Loucy (cell line): ENCODE results near the gene APBB2.

ENCODE experiments used
- H2AFZ ChIP-seq: fragments of 200-600 bp; sonication (generic); 2 replicates; pipeline ENCODE4 v1.6.0; 2016; ENCODE audit warnings: antibody characterized with exemption, mild to moderate bottlenecking, low read length, moderate library complexity
- H3F3A ChIP-seq: fragments of 200-600 bp; 2 replicates; pipeline ENCODE4 v1.6.0; 2016; ENCODE audit warnings: antibody characterized with exemption, low read depth, mild to moderate bottlenecking
- H3K27me3 ChIP-seq: fragments of 200-600 bp; sonication (generic); 2 replicates; pipeline ENCODE4 v1.6.1; 2014; ENCODE audit warnings: low read length, mild to moderate bottlenecking; ENCODE audit not compliant: insufficient read depth, poor library complexity, severe bottlenecking
- H3K36me3 ChIP-seq: fragments of 200-600 bp; sonication (generic); 2 replicates; pipeline ENCODE4 v1.6.1; 2016; ENCODE audit warnings: low read length; ENCODE audit not compliant: insufficient read depth
- H3K4me1 ChIP-seq: fragments of 200-600 bp; sonication (generic); 2 replicates; pipeline ENCODE4 v1.5.1; 2014; ENCODE audit warnings: low read length, mild to moderate bottlenecking; ENCODE audit not compliant: insufficient read depth, poor library complexity, severe bottlenecking
- H3K4me2 ChIP-seq: fragments of 200-600 bp; sonication (generic); 2 replicates; pipeline ENCODE4 v1.6.0; 2014; ENCODE audit warnings: antibody characterized with exemption, low read length, low read depth, mild to moderate bottlenecking; ENCODE audit not compliant: poor library complexity, severe bottlenecking
- H3K4me3 ChIP-seq: fragments of 200-600 bp; sonication (generic); 2 replicates; pipeline ENCODE4 v1.5.1; 2014; ENCODE audit warnings: low read length, mild to moderate bottlenecking, mixed read lengths; ENCODE audit not compliant: poor library complexity, severe bottlenecking
- H3K79me2 ChIP-seq: fragments of 200-600 bp; sonication (generic); 2 replicates; pipeline ENCODE4 v1.6.1; 2014; ENCODE audit warnings: low read length; ENCODE audit not compliant: insufficient read depth
- H3K9ac ChIP-seq: fragments of 200-600 bp; sonication (generic); 2 replicates; pipeline ENCODE4 v1.6.0; 2014; ENCODE audit warnings: mild to moderate bottlenecking, low read depth, low read length, moderate library complexity; ENCODE audit not compliant: poor library complexity, severe bottlenecking
- H3K9me2 ChIP-seq: fragments of 200-600 bp; sonication (generic); replicated peaks from 2 replicates; pipeline ENCODE4 v1.6.1; 2016; ENCODE audit warnings: low read depth, low read length, mixed read lengths
- H3K9me3 ChIP-seq: fragments of 200-600 bp; sonication (generic); 2 replicates; pipeline ENCODE4 v1.6.1; 2014; ENCODE audit warnings: mild to moderate bottlenecking, antibody characterized with exemption, low read length, low read depth; ENCODE audit not compliant: insufficient read depth
- H4K20me1 ChIP-seq: fragments of 200-600 bp; sonication (generic); 2 replicates; pipeline ENCODE4 v1.6.0; 2014; ENCODE audit warnings: antibody characterized with exemption, low read length, mild to moderate bottlenecking; ENCODE audit not compliant: insufficient read depth, poor library complexity, severe bottlenecking
- EZH2phosphoT487 ChIP-seq: fragments of 200-600 bp; IDR thresholded peaks from 2 replicates; pipeline ENCODE4 v1.6.1; 2018; ENCODE audit warnings: antibody characterized with exemption, mild to moderate bottlenecking, moderate library complexity, borderline replicate concordance
- TF ChIP-seq, protein P1 (sequence below): fragments of 200-600 bp; sonication (generic); conservative IDR thresholded peaks from 2 replicates; pipeline ENCODE4 v1.5.1; 2014; ENCODE audit warnings: mild to moderate bottlenecking, antibody characterized with exemption, low read length

Gene APBB2

DNA sequence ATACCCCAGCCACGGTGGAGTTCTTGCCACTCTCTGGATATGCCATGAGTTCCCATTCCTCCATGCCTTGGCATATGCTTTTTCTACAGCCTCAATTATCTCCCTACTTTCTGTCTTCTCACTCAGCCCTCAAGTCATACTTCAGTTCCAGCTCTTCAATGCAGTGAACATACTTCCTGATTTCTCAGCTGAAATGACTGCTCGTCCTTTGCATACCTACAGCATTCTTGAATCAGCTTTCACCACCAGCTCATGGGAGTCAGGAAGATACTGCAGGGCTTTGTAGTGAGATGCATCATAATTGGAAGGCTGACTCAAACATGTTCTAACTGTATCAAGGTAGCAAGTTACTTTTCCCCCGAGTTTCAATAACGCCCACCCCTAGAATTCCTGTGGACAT lies 118.4 kb downstream of the APBB2 start:
- TF ChIP-seq, protein P1, sequence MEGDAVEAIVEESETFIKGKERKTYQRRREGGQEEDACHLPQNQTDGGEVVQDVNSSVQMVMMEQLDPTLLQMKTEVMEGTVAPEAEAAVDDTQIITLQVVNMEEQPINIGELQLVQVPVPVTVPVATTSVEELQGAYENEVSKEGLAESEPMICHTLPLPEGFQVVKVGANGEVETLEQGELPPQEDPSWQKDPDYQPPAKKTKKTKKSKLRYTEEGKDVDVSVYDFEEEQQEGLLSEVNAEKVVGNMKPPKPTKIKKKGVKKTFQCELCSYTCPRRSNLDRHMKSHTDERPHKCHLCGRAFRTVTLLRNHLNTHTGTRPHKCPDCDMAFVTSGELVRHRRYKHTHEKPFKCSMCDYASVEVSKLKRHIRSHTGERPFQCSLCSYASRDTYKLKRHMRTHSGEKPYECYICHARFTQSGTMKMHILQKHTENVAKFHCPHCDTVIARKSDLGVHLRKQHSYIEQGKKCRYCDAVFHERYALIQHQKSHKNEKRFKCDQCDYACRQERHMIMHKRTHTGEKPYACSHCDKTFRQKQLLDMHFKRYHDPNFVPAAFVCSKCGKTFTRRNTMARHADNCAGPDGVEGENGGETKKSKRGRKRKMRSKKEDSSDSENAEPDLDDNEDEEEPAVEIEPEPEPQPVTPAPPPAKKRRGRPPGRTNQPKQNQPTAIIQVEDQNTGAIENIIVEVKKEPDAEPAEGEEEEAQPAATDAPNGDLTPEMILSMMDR = no peak
- TF ChIP-seq EZH2phosphoT487 = no peak
- H2AFZ ChIP-seq = no peak overlapping the region
- H3K9me2 ChIP-seq = no peaks in the 10 kb centered on the region
- no peaks in the 10 kb centered on the region for H3K36me3 ChIP-seq
- H3K4me2 ChIP-seq = no peak overlapping the region
- H3K4me3 ChIP-seq = no peak overlapping the region
- no peaks in the 10 kb centered on the region for H3K27me3 ChIP-seq
- H4K20me1 ChIP-seq = no peaks in the 10 kb centered on the region
- H3K9ac ChIP-seq = no peak overlapping the region
- H3K4me1 ChIP-seq = no peaks in the 10 kb centered on the region
- no peaks in the 10 kb centered on the region for H3K79me2 ChIP-seq
- H3K9me3 ChIP-seq = no peaks in the 10 kb centered on the region
- H3F3A ChIP-seq = no peaks in the 10 kb centered on the region

DNA sequence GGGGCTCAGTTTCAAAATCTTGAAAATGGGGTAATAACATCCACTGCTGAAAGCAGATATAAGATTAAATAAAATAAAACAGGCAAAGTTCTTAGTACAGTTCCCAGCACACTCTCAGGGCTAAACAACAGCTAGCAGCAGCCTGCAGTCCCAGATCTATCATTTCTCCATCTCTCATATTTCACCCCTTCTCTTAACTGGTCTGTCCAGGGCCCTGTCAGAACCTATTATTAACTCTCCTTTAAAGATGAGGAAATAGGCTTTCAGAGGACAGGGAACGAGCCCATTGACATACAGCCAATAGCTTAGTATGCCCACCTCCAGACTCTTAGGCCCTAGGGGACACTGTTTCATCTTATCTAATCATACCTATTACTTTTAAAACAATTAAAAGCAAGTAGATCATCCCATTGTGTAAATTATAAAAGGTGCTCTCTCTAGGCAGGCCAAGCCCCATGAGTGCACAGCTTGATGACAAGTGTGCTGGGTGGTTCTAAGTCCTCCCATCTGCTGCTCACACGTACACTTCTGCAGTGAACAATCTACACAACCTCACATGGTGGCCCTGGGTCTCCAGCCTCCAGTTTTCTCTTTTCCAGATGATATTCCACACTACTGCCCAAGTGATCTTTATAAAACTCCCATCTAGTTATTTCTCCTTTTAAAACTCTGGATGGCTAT lies 119.0 kb downstream of the APBB2 start:
- H3K9ac ChIP-seq = no peak overlapping the region
- H3K4me2 ChIP-seq = no peak overlapping the region
- no peaks in the 10 kb centered on the region for H3K79me2 ChIP-seq
- no peaks in the 10 kb centered on the region for H3K36me3 ChIP-seq
- no peak overlapping the region for H2AFZ ChIP-seq
- TF ChIP-seq EZH2phosphoT487 = no peak
- TF ChIP-seq, protein P1 = no peak
- H4K20me1 ChIP-seq = no peaks in the 10 kb centered on the region
- no peaks in the 10 kb centered on the region for H3K4me1 ChIP-seq
- no peaks in the 10 kb centered on the region for H3F3A ChIP-seq
- no peaks in the 10 kb centered on the region for H3K9me2 ChIP-seq
- H3K4me3 ChIP-seq = no peak overlapping the region
- no peaks in the 10 kb centered on the region for H3K27me3 ChIP-seq
- no peaks in the 10 kb centered on the region for H3K9me3 ChIP-seq

DNA sequence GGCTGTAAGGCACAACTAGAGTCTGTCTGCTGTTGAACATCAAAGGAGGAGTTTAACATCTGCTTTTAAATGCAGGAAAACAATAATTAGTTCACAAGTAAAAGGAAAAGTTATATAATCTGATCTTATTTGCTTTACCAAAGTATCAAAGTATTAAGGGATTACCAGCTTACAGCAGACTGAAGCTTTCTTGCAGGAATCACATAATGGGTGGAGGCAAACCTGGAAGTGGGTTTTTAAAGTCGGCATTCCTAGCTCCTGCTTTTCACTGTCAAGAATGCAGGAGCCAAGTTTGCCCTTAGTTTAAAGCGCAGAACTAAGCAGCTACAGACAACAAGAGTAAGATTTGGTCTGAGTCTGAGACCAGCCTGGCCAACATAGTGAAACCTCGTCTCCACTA lies 122.2 kb downstream of the APBB2 start:
- H3F3A ChIP-seq = no peaks in the 10 kb centered on the region
- no peak overlapping the region for H3K4me2 ChIP-seq
- H3K9me2 ChIP-seq = no peaks in the 10 kb centered on the region
- H3K9me3 ChIP-seq = no peaks in the 10 kb centered on the region
- no peak overlapping the region for H3K9ac ChIP-seq
- no peak overlapping the region for H2AFZ ChIP-seq
- H3K79me2 ChIP-seq = no peaks in the 10 kb centered on the region
- H3K27me3 ChIP-seq = no peaks in the 10 kb centered on the region
- H4K20me1 ChIP-seq = no peaks in the 10 kb centered on the region
- no peaks in the 10 kb centered on the region for H3K4me1 ChIP-seq
- no peaks in the 10 kb centered on the region for H3K36me3 ChIP-seq
- no peak overlapping the region for H3K4me3 ChIP-seq
- no peak for TF ChIP-seq EZH2phosphoT487

DNA sequence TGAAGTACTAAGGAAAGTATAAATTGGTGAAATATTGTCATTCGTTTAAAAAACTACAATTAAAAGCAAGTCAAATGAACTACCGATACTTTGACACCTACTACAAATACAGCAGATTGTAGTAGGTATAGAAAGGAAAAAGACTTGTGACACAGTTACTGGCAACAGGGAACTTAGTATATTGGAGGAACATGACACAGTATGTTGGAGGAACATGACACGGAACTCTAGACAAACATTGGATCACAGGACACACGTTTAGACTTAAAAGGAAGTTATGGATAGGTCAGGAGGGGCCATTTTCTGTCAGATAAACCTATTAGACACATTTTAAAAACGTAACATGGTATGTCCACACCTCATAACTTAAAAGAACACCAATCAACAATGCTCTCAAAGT lies 132.5 kb downstream of the APBB2 start:
- Histone ChIP-seq H3K27me3 (no peaks in the 10 kb centered on the region), H3K9me3 (no peaks in the 10 kb centered on the region), H3K4me2 (no peak overlapping the region), H2AFZ (no peak overlapping the region), H3K36me3 (no peaks in the 10 kb centered on the region), H3K79me2 (no peaks in the 10 kb centered on the region), H3F3A (no peaks in the 10 kb centered on the region), H3K9ac (no peak overlapping the region), H4K20me1 (no peaks in the 10 kb centered on the region), H3K9me2 (no peaks in the 10 kb centered on the region), H3K4me3 (no peak overlapping the region), H3K4me1 (no peaks in the 10 kb centered on the region)
- no peak for TF ChIP-seq EZH2phosphoT487
- TF ChIP-seq, protein P1 = no peak
